DND-41 (cell line): ENCODE results near the gene C17orf107.

Source experiments
- ATAC-seq: fragments of 200-7000 bp; cut with Tn5 transposase; 3 replicates; pipeline ENCODE4 v1.9.1; 2021; ENCODE audit warnings: low read depth; ENCODE audit not compliant: insufficient read depth
- DNase-seq: peaks from one replicate; pipeline ENCODE4 v3.0.0-alpha.2; 2020
- H2AFZ ChIP-seq: 2 replicates; pipeline ENCODE4 v1.6.0; 2012; ENCODE audit warnings: low read depth, low read length
- H3K27ac ChIP-seq: 2 replicates; pipeline ENCODE4 v1.5.1; 2012; ENCODE audit warnings: low read length, inconsistent platforms
- H3K27me3 ChIP-seq: fragments of 200-600 bp; sonication (generic); 2 replicates; pipeline ENCODE4 v1.6.0; 2012; ENCODE audit warnings: low read length, mild to moderate bottlenecking, inconsistent platforms; ENCODE audit not compliant: insufficient read depth, poor library complexity
- H3K36me3 ChIP-seq: 2 replicates; pipeline ENCODE4 v1.5.1; 2012; ENCODE audit warnings: low read length, inconsistent platforms; ENCODE audit not compliant: insufficient read depth
- H3K4me1 ChIP-seq: 2 replicates; pipeline ENCODE4 v1.5.1; 2012; ENCODE audit warnings: mild to moderate bottlenecking, low read length; ENCODE audit not compliant: insufficient read depth
- H3K4me2 ChIP-seq: 2 replicates; pipeline ENCODE4 v1.6.0; 2012; ENCODE audit warnings: mild to moderate bottlenecking, moderate library complexity, low read length, inconsistent platforms; ENCODE audit not compliant: insufficient read depth
- H3K4me3 ChIP-seq, 2 experiments: fragments of 200-600 bp in 1 of 2; shearing (Covaris generic) in 1 of 2; 2 replicates each; pipeline ENCODE4 v1.5.1; 2012 to 2016; ENCODE audit warnings: inconsistent platforms in 2 of 2, low read length in 2 of 2, mild to moderate bottlenecking in 2 of 2, low read depth in 1 of 2, moderate library complexity in 1 of 2
- H3K79me2 ChIP-seq: 2 replicates; pipeline ENCODE4 v1.6.0; 2012; ENCODE audit warnings: low read length, inconsistent platforms; ENCODE audit not compliant: insufficient read depth
- H3K9ac ChIP-seq: 2 replicates; pipeline ENCODE4 v1.6.0; 2012; ENCODE audit warnings: low read depth, mild to moderate bottlenecking, inconsistent platforms, low read length, moderate library complexity
- H3K9me3 ChIP-seq: 2 replicates; pipeline ENCODE4 v1.5.1; 2012; ENCODE audit warnings: low read length, moderate library complexity, mild to moderate bottlenecking, inconsistent platforms; ENCODE audit not compliant: insufficient read depth, severe bottlenecking
- H4K20me1 ChIP-seq: 2 replicates; pipeline ENCODE4 v1.6.0; 2012; ENCODE audit warnings: low read length; ENCODE audit not compliant: insufficient read depth
- EZH2 ChIP-seq: IDR thresholded peaks from 3 replicates; pipeline ENCODE4 v1.6.1; 2012; ENCODE audit warnings: borderline replicate concordance, low read depth, mild to moderate bottlenecking, moderate library complexity, low read length, inconsistent platforms; ENCODE audit not compliant: severe bottlenecking
- TF ChIP-seq, protein P1 (sequence below): IDR thresholded peaks from 2 replicates; pipeline ENCODE4 v1.5.1; 2012; ENCODE audit warnings: borderline replicate concordance, low read length, moderate library complexity, mild to moderate bottlenecking; ENCODE audit not compliant: poor library complexity, severe bottlenecking; ENCODE audit errors: extremely low read depth

C17orf107 gene

GRCh38 chr17:4880857-4881256, 18.5 kb upstream of the C17orf107 start:
- Histone ChIP-seq H3K36me3 (peaks cover 60% of the 10 kb centered on the region), H2AFZ (no peak overlapping the region), H3K27me3 (no peaks in the 10 kb centered on the region), H4K20me1 (peaks cover 11% of the 10 kb centered on the region), H3K27ac (no peak overlapping the region), H3K79me2 (no peaks in the 10 kb centered on the region), H3K4me2 (no peak overlapping the region), H3K9ac (no peak overlapping the region), H3K9me3 (no peaks in the 10 kb centered on the region), H3K4me1 (no peaks in the 10 kb centered on the region), H3K4me3 (no peak overlapping the region)
- DNase-seq (no peak), ATAC-seq (no peak)
- TF ChIP-seq, protein P1, sequence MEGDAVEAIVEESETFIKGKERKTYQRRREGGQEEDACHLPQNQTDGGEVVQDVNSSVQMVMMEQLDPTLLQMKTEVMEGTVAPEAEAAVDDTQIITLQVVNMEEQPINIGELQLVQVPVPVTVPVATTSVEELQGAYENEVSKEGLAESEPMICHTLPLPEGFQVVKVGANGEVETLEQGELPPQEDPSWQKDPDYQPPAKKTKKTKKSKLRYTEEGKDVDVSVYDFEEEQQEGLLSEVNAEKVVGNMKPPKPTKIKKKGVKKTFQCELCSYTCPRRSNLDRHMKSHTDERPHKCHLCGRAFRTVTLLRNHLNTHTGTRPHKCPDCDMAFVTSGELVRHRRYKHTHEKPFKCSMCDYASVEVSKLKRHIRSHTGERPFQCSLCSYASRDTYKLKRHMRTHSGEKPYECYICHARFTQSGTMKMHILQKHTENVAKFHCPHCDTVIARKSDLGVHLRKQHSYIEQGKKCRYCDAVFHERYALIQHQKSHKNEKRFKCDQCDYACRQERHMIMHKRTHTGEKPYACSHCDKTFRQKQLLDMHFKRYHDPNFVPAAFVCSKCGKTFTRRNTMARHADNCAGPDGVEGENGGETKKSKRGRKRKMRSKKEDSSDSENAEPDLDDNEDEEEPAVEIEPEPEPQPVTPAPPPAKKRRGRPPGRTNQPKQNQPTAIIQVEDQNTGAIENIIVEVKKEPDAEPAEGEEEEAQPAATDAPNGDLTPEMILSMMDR, result no peak
- no peak for TF ChIP-seq EZH2

DNA sequence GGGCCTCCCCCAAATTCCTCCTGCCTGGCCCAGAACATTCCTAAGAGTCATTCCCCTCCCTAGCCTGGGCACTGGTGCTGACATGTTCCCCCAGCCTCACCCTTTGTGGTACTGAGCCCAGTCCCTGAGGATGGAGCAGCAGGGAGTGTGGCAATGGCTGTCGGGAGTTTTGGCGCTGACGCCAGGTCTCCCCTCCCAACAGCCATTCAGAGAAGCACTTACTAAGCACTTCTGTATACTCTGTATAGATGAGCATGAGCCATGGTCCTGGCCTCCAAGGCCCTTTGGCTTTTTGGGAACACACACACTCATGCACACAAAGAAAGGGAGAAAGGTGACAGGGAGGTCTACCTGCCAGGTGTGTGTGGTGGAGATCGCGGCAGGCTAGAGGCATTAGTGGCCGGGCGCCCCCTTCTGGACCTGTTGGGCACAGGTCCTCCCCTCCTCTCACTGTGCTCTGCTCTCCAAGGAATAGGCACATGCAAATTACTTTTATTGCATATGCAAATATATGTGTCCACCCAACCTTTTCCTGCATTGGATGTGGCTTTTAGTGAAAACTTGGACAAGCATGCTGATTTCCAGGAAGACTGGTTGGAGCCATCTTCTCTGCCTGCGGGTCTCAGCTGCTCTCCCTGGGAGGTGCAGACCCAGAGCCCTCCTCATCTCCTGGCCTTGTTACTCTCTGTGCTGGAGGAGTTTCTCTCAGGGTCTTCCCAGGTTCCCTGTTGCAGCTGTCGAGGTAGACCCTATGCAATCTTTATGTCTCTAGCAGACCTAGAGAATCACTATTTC, 17.4 kb upstream of the C17orf107 start:
- Histone ChIP-seq H3K4me1 (no peaks in the 10 kb centered on the region), H3K36me3 (peaks cover 71% of the 10 kb centered on the region), H4K20me1 (peaks cover 7% of the 10 kb centered on the region), H3K27ac (no peak overlapping the region), H3K4me2 (no peak overlapping the region), H2AFZ (no peak overlapping the region), H3K79me2 (no peaks in the 10 kb centered on the region), H3K9me3 (no peaks in the 10 kb centered on the region), H3K9ac (no peak overlapping the region), H3K4me3 (no peak overlapping the region), H3K27me3 (no peaks in the 10 kb centered on the region)
- peak; percentile 67; the same call in 1 of the 3 replicates for ATAC-seq
- peak; percentile 26 for DNase-seq
- TF ChIP-seq, protein P1, result peak; percentile 63
- no peak for TF ChIP-seq EZH2

GRCh38 chr17:4884489-4884888, 14.8 kb upstream of the C17orf107 start:
- DNase-seq (no peak), ATAC-seq (no peak)
- Histone ChIP-seq H3K9ac (no peak overlapping the region), H4K20me1 (peaks cover 7% of the 10 kb centered on the region), H3K27me3 (no peaks in the 10 kb centered on the region), H3K4me2 (no peak overlapping the region), H3K27ac (no peak overlapping the region), H3K9me3 (no peaks in the 10 kb centered on the region), H3K36me3 (peaks cover 78% of the 10 kb centered on the region), H2AFZ (no peak overlapping the region), H3K79me2 (no peaks in the 10 kb centered on the region), H3K4me3 (no peak overlapping the region), H3K4me1 (no peaks in the 10 kb centered on the region)
- no peak for TF ChIP-seq EZH2
- TF ChIP-seq, protein P1, result no peak
